GM18519 (cell line): ENCODE measurements around the gene DNM1.

Experiments used
- ATAC-seq: cut with Tn5 transposase; IDR thresholded peaks from one replicate; pipeline ENCODE4 v1.9.1; 2021; ENCODE audit warnings: mild to moderate bottlenecking, moderate library complexity; ENCODE audit not compliant: unreplicated experiment, low FRiP score

The DNM1 gene

GRCh38 chr9:128247226-128247803 is 44.1 kb downstream of the DNM1 start:
- ATAC-seq: no peak

GRCh38 chr9:128249558-128249907 is 46.4 kb downstream of the DNM1 start:
- ATAC-seq: no peak

- peak; percentile 78 for ATAC-seq
These were observed 47.0 kb downstream of the DNM1 start for GRCh38 chr9:128249908-128250838.

DNA sequence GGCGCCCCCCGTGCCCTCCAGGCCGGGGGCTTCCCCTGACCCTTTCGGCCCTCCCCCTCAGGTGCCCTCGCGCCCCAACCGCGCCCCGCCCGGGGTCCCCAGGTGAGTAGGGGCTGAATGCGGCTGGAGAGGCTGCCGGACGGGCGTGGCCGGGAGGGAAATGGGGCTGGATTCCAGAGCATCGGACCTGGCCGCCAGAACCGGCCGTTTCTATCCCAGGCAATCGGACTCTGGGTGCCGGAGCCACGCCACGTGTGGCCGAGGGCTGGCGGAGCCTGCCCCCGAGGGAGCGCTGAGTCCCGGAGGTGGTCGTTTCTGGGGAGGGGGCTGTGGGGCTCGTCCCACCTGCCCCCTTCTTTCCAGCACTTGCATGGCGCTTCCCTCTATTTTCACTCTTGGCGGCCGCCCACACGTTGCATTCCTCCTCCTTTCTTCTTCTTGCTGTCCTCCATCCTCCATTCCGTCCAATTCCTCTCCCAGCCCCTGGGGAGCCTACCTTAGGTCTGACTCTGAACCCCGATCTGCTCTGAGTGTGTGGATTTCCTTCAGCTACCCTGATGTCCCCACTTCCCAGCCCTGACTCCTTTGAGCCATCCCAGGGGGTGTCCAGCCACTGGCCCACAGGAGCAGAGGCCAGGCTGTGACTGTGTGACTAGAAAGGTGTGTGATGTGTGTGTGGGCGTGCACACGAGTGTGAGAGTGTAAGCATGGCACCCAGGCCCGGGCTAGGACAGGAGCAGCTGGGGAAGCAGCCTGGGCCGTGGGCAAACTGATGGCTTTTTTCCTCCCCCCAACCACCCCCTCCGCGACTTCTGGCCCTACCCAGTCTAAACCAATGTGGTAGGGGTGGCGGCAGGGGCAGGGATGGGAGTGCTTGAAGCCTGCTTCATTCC is 47.9 kb downstream of the DNM1 start:
- ATAC-seq: no peak

GRCh38 chr9:128251732-128252100 is 48.5 kb downstream of the DNM1 start:
- ATAC-seq: no peak

DNA sequence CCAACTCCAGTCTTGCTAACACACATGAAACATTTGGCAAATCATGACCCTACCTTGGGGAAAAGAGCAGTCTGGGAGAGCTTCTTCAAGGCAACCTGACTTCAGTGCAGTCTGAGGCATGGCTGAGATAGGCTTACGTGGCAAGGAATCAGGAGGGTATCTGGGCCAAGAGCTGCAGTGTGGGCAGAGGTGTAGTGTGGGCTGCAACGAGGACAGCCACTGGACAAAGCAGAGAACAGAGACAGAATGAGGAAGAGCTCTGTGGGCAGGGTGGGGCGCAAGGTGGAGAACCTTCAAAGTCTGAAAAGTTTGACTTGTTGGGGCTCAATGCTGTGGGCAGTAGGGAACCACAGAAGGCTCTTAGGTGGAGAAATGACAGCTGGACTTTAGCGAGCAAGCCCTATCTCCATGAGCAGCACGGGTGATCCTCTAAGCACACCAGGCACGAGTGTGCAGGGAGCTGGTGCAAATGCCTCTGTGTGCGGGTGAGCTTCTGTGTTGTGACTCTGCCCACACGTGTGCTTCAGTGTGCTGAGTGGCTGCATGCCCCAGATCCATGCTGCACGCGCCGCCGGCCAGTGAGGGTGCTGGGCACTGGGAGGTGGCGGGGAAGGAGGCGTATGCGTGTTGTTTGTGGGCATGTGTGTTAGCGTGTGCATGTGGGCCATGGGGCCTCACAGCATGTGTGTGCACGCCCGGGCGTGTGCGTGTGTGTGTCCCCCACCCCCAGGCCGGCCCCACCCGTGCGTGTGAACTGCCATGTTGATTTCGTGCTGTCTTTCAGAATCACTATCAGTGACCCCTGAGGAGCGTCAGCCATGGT is 49.3 kb downstream of the DNM1 start:
- ATAC-seq: no peak

DNA sequence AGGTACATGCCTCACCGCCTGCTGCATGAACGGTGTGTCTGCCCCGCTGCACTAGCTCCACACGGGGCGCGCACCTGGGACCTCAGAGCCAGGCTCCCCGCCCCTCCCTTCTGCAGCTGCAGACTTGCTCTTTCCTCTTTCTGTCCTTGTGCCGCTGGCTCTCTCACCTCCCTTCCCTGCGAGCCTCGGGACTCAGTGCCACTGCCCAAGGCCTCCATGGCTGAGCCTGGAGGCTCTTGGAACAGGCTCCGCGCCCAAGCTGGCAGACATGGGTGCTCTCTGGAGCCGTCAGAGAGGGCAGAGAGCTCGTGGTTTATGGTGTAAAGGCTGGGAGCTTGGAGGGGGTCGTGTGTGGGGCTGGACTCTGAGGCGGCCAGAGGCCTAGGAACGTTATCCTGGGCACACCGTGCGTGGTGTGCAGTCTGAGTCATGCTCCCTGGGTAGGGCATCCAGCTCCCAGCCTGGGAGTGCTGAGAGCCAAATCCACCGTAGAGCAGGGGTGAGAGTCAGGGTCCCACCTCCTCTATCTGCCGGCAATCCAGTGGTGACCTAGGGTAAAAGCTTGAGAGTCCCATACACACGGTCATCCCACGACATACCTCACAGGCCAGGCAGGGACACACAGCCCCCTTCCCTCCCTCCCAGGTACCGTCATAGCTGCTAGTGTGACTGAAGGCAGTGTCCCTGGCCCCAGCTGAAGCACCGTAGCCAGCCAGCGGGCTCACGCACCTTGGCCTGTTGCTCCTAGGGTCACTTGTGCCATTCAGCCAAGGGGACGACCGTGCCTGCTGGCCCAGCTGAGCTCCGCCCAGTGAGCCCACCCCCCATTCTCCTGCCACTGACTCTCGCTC is 50.2 kb downstream of the DNM1 start:
- ATAC-seq: no peak

- no peak for ATAC-seq
These were observed 50.8 kb downstream of the DNM1 start for GRCh38 chr9:128253991-128254346.

DNA sequence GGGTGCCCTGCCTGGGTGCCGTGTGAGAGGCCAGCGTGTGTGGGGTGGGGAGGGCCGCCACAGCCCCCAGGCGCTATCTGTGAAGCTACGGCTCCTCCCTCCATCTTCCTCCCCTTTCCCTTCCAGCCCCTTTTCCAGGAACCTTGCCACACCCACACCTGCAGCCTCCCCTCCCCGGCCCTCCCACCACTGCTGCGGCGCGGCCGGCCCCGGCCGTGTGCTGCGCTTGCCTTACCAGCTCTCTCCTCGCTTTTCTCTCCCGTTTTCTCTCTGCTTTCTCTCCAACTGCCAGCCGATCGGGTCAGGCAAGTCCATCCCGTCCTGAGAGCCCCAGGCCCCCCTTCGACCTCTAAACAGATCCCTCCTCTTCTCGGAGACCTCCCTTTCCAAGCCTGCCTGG is 51.2 kb downstream of the DNM1 start:
- ATAC-seq: no peak

DNA sequence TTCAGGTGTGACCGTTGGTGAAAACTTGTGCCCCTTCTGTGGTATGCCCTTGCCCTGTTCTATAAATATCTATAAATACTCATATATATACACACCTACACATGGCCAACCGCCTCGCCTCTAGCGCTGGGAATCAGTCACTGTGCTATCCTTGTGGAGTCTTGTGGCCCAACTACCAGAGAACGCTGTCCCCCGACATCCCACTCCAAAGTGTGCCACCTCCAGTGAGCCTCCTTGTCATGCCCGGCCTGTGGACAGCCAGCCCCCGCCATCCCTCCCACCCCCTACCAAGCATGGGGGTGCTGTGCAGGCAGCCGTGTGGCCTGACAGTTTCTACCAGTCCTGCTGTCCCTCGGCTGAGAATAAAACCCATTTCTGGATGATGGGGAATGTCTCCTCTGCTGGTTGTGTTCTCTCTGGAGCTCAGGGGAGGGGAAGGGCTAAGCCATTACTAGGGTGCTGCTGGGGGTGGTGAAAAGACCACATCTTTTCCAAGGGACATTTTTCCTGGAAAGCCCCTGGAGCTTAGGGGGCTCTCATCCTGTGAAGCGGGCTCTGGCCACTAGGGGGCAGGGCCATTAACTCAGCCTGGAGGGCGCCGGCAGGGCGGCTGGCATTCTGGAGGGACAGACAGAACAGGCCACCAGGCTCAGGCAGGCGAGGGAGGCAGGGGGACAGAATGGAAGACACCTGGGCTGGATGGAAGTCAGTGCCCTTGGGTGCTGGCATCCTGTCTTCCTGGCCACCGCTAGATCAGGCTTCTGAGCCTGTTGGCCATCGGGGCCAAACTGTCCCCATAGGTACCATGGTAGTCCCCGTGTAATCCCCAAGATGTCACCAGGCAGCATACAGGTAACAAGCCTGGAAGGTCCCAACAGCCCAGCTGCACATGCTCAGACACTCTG is 51.9 kb downstream of the DNM1 start:
- ATAC-seq: no peak

- ATAC-seq: no peak
These were observed 54.1 kb downstream of the DNM1 start for GRCh38 chr9:128257086-128257825.

GRCh38 chr9:128257907-128258306 is 54.7 kb downstream of the DNM1 start:
- no peak for ATAC-seq

DNA sequence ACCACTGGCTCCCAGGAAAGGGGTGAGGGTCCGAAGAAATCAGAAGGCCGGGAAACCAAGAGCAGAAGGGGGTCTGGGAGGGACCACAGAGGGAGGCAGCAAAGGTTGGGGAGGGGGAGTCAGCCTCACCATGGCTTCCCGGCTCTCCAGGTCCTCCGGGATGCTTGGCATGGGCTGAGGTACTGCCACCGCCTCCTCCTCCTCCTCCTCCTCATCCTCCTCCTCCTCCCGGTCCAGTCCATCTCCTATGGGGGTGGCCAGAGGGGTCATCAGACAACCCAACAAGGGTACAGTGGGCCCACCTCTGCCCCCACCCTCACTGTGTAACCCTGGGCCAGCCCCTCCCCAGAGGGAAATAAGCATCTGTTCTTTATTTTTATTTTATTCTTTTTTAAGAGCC is 55.1 kb downstream of the DNM1 start:
- ATAC-seq: no peak

DNA sequence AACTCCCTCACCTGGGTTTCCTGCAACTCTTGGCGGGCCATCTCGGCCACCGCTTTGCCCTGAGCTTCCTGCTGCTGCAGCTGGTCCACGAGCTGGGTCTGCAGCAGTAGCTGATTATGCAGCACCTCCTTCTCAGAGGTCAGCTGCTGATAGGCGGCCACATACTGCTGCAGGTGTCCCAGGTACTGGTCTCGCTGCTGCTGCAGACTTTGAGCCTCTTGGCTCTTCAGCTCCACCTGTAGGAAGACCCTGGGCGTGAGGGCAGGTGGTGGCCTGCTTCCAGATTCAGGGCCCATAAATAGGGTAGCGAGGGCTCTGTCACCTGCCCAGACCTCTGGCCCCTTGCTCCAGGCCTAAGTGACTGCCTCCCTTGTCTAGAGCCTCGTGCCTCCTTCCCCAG is 56.0 kb downstream of the DNM1 start:
- ATAC-seq: no peak

GRCh38 chr9:128260340-128260739 is 57.2 kb downstream of the DNM1 start:
- ATAC-seq: no peak

- ATAC-seq: no peak
These were observed 59.5 kb downstream of the DNM1 start for GRCh38 chr9:128262687-128263086.

GRCh38 chr9:128265348-128265847 is 62.2 kb downstream of the DNM1 start:
- ATAC-seq: no peak
